H1 (cell line): Measurements from ENCODE around the gene MCAT. TPM values are rescaled to one million over a fixed set of nuclear protein-coding genes. Genes with fewer than 3 reads are reported as not detected.

ENCODE experiments used
- ASH2L ChIP-seq: fragments of 200-600, 300-600 bp; sonication (generic); IDR thresholded peaks from one replicate; pipeline ENCODE4 v1.7.1; 2017; ENCODE audit warnings: low read length
- CBX5 ChIP-seq: fragments of 300-800, 300-1000 bp; sonication (generic); IDR thresholded peaks from 2 replicates; pipeline ENCODE4 v1.7.1; 2016; ENCODE audit warnings: antibody characterized with exemption, low read length, low read depth
- CHD7 ChIP-seq: fragments of 300-600 bp; sonication (generic); IDR thresholded peaks from 2 replicates; pipeline ENCODE4 v1.7.1; 2012; ENCODE audit warnings: low read length, moderate library complexity, mild to moderate bottlenecking, inconsistent platforms; ENCODE audit not compliant: insufficient replicate concordance
- POU5F1 ChIP-seq: IDR thresholded peaks from 2 replicates; pipeline ENCODE4 v1.6.1; 2011; ENCODE audit warnings: low read depth, mild to moderate bottlenecking, low read length, moderate library complexity
- RAD21 ChIP-seq, 2 experiments: IDR thresholded peaks in 1 of 2; conservative IDR thresholded peaks in 1 of 2; 2 replicates each; pipeline ENCODE4 v1.6.1; 2011; ENCODE audit warnings: low read depth in 2 of 2, low read length in 2 of 2, improper control_type of control experiment in 1 of 2, inconsistent platforms in 1 of 2, mild to moderate bottlenecking in 1 of 2, moderate library complexity in 1 of 2
- SIN3A ChIP-seq, 2 experiments: IDR thresholded peaks in 1 of 2; conservative IDR thresholded peaks in 1 of 2; 2 replicates each; pipeline ENCODE4 v1.6.1; 2011 to 2012; ENCODE audit warnings: low read length in 2 of 2, improper control_type of control experiment in 1 of 2, low read depth in 1 of 2, mild to moderate bottlenecking in 1 of 2
- SP2 ChIP-seq: IDR thresholded peaks from 2 replicates; pipeline ENCODE4 v1.6.1; 2012; ENCODE audit warnings: mild to moderate bottlenecking, low read length, inconsistent platforms
- SRF ChIP-seq: IDR thresholded peaks from 2 replicates; pipeline ENCODE4 v1.6.1; 2011; ENCODE audit warnings: mild to moderate bottlenecking, low read depth, low read length, moderate library complexity
- polyA plus RNA-seq, 7 experiments: library from polyadenylated mRNA; depleted of rRNA in 3 of 7; stranded (reverse) in 5 of 7; unstranded in 2 of 7; fragments of >200 nt in 5 of 7; fragments of 200-250 nt in 2 of 7; gene quantifications; 1 replicate in 5 of 7; 2 replicates in 1 of 7; 4 replicates in 1 of 7; pipeline versions ENCODE4 v1.2.1 to v1.2.3, GENCODE V29; 2011 to 2013; ENCODE audit warnings: missing spikeins in 2 of 7, mixed read lengths in 2 of 7
- total RNA-seq: library from RNA; stranded (reverse); fragmentation: NEBNext Ultra II Directional; extraction: Animal tissue kit (Norgen Biotek cat#: 25700); gene quantifications from 2 replicates; pipeline ENCODE4 v1.2.1, GENCODE V29; 2021

MCAT gene
- total and polyA plus RNA-seq, 2 of the 8 experiments (the other 6 are each of a cell fraction or from before 2014, with no cell fraction given): 15.8 to 17.4 TPM

- TF ChIP-seq CHD7 (no peak), RAD21 (IDR thresholded peaks at IDR 0.05 in 1 of 2, conservative IDR thresholded peaks at IDR 0.05 in 1 of 2; ENCODE audit: low read depth in 2 of 2, low read length in 2 of 2) (no peak), POU5F1 (no peak), SP2 (no peak), CBX5 (no peak), ASH2L (no peak), SRF (no peak), SIN3A (conservative IDR thresholded peaks at IDR 0.05 in 1 of 2, IDR thresholded peaks at IDR 0.05 in 1 of 2; ENCODE audit: low read depth in 1 of 2, low read length in 2 of 2) (no peak)
These were observed 1.8 kb upstream of the MCAT start (continued) for GRCh38 chr22:43144949-43145348.
